ENCODE results near the gene GALNT13. TPM values are rescaled to one million over a fixed set of nuclear protein-coding genes. Genes with fewer than 3 reads are reported as not detected.

Gene GALNT13
- total RNA-seq, 1 experiment from 2014 or later, result 4.0 TPM

DNA sequence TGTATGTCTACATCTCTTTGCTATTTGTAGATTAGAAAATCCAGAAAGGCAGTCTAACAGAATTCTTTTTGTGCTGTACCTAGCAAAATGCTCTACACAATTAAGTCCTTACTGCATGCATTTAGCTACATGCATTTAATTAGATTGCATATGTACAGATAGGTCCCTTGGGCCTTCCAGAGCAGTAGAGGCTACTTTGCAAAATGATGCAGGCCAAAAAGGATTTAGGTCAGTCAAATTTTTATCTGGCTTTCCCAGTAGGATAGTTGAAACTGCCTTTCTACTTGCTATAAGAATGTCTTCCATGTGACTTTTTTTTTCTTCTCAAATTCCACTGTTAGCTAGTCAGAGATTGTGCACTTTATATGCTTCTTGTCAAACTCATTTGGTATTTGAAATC, 19.3 kb downstream of the GALNT13 start:
- no peaks in the 10 kb centered on the region for H3K9me3 ChIP-seq (replicated peaks)

DNA sequence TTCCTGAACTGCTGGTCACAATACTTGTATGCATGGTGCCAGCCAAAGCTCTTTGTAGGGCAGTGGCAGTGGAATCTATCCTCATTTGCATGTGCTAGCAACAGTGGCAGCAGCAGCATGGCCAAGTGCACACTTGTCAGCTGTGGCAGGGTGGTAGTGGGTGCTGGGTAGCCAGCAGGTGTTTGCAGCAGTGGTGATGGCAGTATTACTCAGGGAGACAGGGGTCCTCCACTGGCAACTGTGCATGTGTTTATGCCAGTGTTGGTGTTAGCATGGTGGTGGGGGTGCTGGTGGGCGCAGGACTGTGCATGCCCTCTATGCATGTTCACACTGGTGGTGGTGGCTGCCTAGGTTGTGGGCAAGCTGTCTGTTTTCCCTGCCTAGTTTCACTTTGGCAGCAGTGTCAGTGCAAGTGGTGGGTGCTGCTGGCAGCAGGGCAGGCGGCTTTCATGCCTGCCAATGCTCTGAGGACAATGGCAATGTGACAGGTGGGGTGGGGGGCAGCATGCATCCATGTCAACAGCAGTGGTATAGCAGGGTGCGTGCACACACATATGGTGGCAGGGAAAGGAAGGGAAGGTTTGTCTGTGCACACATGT, 41.2 kb downstream of the GALNT13 start:
- no peak overlapping the region for H3K27ac ChIP-seq
- H3K36me3 ChIP-seq, result no peaks in the 10 kb centered on the region
- H3K27me3 ChIP-seq, result no peaks in the 10 kb centered on the region
- no peak overlapping the region for H3K4me3 ChIP-seq
- H3K4me1 ChIP-seq, result no peaks in the 10 kb centered on the region
- DNase-seq, result no peak
- H3K9me3 ChIP-seq (replicated peaks), result no peaks in the 10 kb centered on the region

More for the DNA sequence above, 19.3 kb downstream of the GALNT13 start:
- no peak overlapping the region for H3K4me3 ChIP-seq
- no peak for DNase-seq
- no peaks in the 10 kb centered on the region for H3K27me3 ChIP-seq
- no peaks in the 10 kb centered on the region for H3K4me1 ChIP-seq
- no peaks in the 10 kb centered on the region for H3K36me3 ChIP-seq
- no peak overlapping the region for H3K27ac ChIP-seq

DNA sequence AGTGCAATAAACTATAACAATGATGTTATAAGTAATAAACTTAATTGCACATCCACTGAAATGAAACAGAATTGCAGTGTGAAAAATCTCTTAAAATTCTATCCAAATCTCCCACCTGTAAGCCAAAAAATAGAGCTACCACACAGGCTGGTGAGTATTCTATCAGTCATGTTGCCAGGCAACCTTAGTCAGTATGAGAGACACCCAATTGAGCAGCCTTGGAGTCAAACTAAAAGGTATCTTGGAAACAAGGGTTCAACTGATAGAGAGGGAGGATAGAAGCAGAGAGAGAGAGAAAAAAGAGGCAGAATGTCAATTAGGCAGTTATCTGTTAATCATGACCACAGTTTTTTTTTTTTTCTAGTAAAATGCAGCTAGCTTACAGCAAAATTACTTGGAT, 45.8 kb downstream of the GALNT13 start:
- no peak overlapping the region for H3K4me3 ChIP-seq
- H3K9me3 ChIP-seq (replicated peaks), result no peaks in the 10 kb centered on the region
- H3K27me3 ChIP-seq, result no peaks in the 10 kb centered on the region
- no peaks in the 10 kb centered on the region for H3K36me3 ChIP-seq
- H3K4me1 ChIP-seq, result no peaks in the 10 kb centered on the region
- DNase-seq, result no peak
- H3K27ac ChIP-seq, result no peak overlapping the region

DNA sequence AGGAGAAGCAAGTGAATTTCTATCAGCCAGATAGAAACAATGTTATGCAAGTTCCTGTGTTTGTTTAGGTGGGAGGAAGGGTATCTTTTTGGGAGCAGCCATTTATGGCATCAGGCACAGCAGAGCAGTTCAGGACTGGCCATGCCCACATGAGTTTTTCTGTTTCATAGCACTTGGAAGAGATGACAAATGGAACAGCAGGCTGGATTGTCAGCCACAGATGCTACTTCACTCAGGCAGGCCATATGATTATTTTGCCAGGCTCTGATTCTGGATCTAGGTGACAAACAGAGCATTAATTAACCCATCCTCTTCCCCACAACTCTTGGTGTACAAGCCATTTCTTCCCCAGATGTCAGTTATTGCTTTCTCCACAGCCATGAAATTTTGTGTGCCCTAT, 63.8 kb downstream of the GALNT13 start:
- Histone ChIP-seq H3K27me3 (no peaks in the 10 kb centered on the region), H3K27ac (no peak overlapping the region), H3K36me3 (no peaks in the 10 kb centered on the region), H3K9me3 (replicated peaks) (no peaks in the 10 kb centered on the region), H3K4me1 (no peaks in the 10 kb centered on the region), H3K4me3 (no peak overlapping the region)
- no peak for DNase-seq

DNA sequence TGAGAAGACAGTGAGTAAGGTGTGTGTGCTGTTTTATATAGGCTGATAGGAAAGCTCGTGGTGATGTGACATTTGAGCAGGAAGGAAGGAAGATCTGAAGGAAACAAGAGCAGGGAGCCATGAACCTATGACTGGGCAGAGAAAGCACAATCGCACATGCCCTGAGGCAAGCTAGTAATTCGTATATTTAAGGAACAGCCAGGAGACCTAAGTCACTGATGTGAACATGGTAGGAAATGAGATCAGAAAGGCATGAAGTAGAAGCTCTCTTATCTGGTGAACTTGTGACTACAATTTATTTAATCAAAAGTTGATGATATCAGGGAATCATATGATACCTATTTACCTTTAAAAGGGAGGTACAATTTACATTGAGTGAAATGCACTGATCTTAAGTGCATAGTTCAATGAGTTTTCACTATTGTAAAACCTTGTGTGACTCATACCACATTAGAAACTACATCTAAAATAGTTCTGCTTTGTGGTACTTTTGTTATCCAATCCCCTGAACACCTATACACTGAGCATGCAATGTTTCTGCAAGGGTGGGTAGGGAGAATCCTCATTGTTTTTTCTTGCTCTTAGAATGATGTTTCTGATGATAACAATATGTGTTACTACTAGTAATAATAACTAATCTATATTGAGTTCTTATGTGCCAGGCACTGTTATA, 67.5 kb downstream of the GALNT13 start:
- H3K36me3 ChIP-seq, result no peaks in the 10 kb centered on the region
- DNase-seq, result peak in 1 of 2 experiments; percentile 4
- no peak overlapping the region for H3K27ac ChIP-seq
- no peaks in the 10 kb centered on the region for H3K9me3 ChIP-seq (replicated peaks)
- no peak overlapping the region for H3K4me3 ChIP-seq
- no peaks in the 10 kb centered on the region for H3K27me3 ChIP-seq
- no peaks in the 10 kb centered on the region for H3K4me1 ChIP-seq

DNA sequence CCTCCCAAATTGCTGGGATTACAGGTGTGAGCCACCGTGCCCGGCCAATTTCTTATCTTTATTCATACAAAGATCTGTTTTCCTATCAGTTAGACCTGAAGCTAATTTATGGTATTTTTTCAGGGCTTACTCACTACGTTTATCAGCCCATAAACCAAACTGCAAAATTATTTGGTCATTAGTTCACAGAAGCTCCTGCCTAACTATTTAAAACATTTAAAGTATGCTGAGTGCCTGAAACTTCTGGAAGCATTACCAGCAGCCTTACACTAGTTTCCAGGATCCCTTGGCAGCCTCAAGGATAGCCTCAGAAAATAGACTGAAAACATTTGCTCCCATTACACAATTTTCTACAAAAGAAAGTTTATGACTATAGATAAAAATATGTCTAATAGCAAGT, 68.8 kb downstream of the GALNT13 start:
- Histone ChIP-seq H3K4me1 (no peaks in the 10 kb centered on the region), H3K36me3 (no peaks in the 10 kb centered on the region), H3K4me3 (no peak overlapping the region), H3K27ac (no peak overlapping the region), H3K9me3 (replicated peaks) (no peaks in the 10 kb centered on the region), H3K27me3 (no peaks in the 10 kb centered on the region)
- no peak for DNase-seq

DNA sequence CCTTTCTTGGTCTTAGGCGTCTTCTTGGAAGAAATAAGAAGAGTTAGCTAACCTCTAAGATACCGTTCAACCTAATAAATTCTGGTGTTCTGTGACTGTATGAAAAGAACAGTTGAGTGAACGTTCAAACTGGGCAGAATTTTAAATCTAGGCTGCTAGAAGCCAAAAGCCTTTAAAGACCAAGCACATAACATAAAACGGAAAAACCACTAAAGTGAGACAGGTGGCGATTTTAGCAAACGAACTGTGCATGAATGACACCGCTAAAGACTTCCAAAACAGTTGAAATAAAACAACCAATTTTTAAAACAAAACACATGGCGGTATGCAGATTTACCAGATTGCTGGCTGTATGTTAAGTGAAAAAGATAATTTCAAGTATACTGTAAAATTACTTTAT, 73.1 kb downstream of the GALNT13 start:
- no peaks in the 10 kb centered on the region for H3K9me3 ChIP-seq (replicated peaks)
- no peaks in the 10 kb centered on the region for H3K4me1 ChIP-seq
- no peak overlapping the region for H3K27ac ChIP-seq
- no peaks in the 10 kb centered on the region for H3K27me3 ChIP-seq
- H3K4me3 ChIP-seq, result no peak overlapping the region
- H3K36me3 ChIP-seq, result no peaks in the 10 kb centered on the region
- no peak for DNase-seq

DNA sequence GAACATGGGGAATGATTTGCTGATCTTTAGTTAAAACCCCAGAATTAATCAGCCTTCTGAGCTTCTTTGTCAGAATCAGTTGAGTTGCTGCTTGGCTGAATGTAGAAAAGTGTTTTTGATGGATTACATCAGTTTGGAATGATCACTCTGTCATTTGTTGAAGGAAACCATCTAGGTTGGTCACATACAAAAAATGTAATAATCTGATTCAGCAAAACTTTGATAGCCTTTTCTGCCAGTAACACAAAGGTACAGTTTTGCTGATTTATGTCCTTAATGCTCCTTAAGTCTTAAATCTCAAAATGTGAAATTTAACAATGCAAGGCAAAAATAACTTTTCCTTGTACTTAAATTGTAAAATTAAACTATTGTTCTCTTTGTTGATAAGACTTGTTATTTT, 74.3 kb downstream of the GALNT13 start:
- H3K4me1 ChIP-seq, result no peaks in the 10 kb centered on the region
- H3K36me3 ChIP-seq, result no peaks in the 10 kb centered on the region
- DNase-seq, result no peak
- no peak overlapping the region for H3K27ac ChIP-seq
- H3K9me3 ChIP-seq (replicated peaks), result no peaks in the 10 kb centered on the region
- no peak overlapping the region for H3K4me3 ChIP-seq
- no peaks in the 10 kb centered on the region for H3K27me3 ChIP-seq

DNA sequence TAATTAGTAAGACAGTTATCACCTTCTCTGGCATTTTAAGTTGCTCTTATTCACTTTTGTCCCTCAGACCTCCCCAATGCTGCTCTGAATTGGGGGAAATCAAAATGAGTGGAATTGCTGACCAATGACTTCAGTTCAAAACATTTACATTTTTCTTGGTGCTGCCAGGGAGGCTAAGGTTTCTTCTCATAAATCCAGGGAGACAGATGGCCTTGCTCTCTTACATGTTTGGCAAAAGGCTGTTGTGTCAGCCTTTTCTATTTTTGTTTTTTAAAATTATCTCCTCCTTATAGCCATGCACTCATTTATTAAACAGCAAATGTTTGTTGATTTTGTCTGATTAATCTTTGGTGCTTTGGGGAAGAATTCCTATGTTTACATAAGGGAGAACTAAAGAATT, 82.0 kb downstream of the GALNT13 start:
- DNase-seq, result no peak
- H3K27me3 ChIP-seq, result no peaks in the 10 kb centered on the region
- no peaks in the 10 kb centered on the region for H3K4me1 ChIP-seq
- H3K9me3 ChIP-seq (replicated peaks), result no peaks in the 10 kb centered on the region
- H3K36me3 ChIP-seq, result no peaks in the 10 kb centered on the region
- no peak overlapping the region for H3K27ac ChIP-seq
- H3K4me3 ChIP-seq, result no peak overlapping the region

DNA sequence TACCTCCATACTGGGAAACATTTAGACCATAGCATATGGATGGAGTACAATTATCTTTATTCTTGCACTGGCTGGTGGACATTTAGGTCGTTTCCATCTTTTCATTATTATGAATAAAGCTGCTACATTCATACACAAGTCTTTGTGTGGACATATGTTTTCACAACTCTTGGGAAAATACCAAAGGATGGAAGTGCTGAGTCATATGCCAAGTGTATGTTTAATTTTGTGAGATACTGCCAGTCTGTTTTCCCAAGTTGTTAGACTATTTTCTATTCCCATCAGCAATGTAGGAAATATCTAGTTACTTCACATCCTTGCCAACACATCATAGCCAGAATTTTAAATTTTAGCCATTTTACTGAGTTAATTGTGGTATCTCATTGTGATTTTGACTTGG, 91.5 kb downstream of the GALNT13 start:
- no peak for DNase-seq
- no peaks in the 10 kb centered on the region for H3K27me3 ChIP-seq
- no peaks in the 10 kb centered on the region for H3K36me3 ChIP-seq
- H3K4me3 ChIP-seq, result no peak overlapping the region
- H3K9me3 ChIP-seq (replicated peaks), result no peaks in the 10 kb centered on the region
- H3K27ac ChIP-seq, result no peak overlapping the region
- no peaks in the 10 kb centered on the region for H3K4me1 ChIP-seq

DNA sequence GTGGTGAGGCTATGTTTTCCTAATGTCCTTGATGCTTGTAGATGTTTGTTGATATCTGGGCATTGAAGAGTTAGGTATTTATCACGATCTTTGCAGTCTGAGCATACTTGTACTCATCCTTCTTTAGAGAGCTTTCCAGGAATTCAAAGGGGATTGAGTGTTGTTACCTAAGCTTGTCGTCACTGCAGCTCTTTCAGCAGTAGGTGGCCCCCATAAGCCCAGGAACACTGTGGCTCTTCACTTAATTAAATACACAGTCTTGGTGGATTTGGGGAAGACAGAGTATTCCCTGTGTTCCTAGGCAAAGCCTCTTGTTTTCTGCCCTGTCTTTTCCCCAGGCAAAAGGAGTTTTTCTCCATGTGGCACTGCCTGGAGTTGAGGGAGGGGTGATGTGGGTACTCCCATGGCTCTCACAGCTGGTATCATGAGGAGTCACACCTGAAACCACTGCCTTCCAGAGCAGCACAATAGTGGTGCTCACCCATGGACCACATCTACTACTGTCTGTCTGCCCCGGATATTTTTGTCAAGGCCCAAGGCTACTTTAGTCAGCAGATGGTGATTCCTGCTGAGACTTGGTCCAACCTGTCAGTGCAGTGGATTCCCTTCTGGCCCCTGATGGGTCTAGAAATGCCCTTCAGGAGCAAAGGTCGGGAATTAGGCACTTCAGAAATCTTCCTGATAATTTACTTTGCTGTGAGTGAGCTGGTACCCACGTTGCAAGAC, 95.7 kb downstream of the GALNT13 start:
- no peak for DNase-seq
- Histone ChIP-seq H3K27ac (no peak overlapping the region), H3K4me1 (no peaks in the 10 kb centered on the region), H3K9me3 (replicated peaks) (no peaks in the 10 kb centered on the region), H3K36me3 (no peaks in the 10 kb centered on the region), H3K4me3 (no peak overlapping the region), H3K27me3 (no peaks in the 10 kb centered on the region)

DNA sequence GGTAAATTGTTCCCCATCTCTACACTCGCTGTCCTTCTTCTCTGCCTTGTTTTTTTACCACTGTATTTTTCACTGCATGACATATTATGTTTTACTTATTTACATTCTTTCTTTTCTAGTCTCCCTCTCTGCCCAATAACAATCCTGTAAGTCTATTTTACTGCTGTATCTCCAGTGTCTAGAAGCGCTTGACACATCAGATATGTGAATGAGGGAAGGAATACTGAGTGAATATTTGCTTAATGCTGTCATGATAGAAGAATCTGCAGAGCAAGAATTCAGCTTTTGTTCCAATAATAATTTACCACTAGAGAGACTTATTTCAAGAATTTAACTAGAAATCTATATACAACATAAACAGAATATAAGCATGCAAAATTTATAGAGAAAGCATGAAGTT, 99.5 kb downstream of the GALNT13 start:
- H3K27me3 ChIP-seq, result no peaks in the 10 kb centered on the region
- H3K4me1 ChIP-seq, result no peaks in the 10 kb centered on the region
- no peak overlapping the region for H3K4me3 ChIP-seq
- no peak overlapping the region for H3K27ac ChIP-seq
- no peak for DNase-seq
- H3K36me3 ChIP-seq, result no peaks in the 10 kb centered on the region
- no peaks in the 10 kb centered on the region for H3K9me3 ChIP-seq (replicated peaks)

DNA sequence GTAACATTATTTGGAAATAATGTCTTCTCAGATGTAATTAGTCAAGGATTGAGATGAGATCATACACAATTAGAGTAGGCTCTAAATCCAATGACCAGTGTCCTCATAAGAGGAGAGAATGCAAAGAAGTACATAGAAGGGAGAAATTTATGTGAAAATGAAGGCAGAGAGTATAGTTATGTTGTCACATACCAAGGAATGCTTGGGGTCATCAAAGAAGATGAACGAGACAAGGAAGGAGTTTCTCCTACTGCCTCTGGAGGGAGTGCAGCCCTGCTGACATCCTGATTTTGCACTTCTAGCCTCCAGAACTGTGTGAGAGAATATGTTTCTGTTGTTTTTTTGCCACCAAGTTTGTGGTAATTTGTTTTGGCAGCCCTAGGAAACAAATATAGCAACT, 100.1 kb downstream of the GALNT13 start:
- no peaks in the 10 kb centered on the region for H3K36me3 ChIP-seq
- H3K4me3 ChIP-seq, result no peak overlapping the region
- no peaks in the 10 kb centered on the region for H3K4me1 ChIP-seq
- H3K27ac ChIP-seq, result no peak overlapping the region
- DNase-seq, result no peak
- H3K27me3 ChIP-seq, result no peaks in the 10 kb centered on the region
- no peaks in the 10 kb centered on the region for H3K9me3 ChIP-seq (replicated peaks)

DNA sequence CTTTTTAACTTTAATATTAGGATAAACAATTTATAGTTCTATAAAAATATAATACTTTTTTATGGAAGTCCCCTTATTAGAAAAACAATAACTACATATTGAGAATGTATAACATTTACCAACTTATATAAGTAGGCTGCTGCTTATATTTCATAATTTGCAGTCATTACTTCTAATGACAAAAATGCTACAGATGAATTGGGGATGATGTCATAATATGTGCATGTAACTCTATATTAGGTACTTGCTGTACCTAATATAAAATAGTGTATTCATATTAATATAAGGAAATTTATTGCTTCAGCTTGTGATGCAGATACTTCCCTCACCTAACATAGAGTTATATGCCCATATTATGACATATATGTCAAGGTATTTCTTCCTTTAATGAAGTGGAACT, 100.7 kb downstream of the GALNT13 start:
- no peak overlapping the region for H3K4me3 ChIP-seq
- no peaks in the 10 kb centered on the region for H3K27me3 ChIP-seq

DNA sequence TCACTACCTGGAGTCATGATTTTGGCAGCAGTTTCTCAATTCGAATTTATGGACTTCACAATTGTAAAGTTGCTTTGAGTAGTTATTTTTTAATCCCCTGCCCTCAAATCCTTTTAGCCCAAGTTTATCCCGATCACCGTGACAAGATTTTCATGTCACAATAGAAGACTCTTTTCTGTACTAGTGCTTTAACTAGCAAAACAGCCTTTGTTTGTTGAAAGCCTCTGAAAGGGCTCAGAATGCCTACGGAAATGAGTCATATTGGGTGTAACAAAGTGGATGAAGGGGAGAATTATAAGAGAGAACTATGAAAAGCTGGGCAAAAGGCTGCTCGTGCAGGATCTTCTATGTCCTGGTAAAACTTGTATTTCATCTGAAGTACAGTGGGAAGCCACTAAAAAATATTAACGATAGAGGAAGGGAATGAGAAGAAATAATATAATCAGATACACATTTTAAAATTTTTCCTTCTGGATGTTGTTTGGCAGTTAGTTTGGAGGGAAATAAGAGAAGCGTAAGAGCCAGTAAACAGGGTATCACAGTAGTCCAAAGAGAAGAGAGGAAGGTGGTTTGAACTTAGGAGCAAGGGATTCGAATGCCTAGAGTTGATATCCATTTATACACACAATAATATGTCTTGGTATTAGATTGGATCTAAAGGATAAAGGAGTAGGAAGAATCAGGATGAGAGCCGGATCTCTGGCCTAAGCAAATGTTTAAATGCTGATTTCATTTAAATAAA, 114.9 kb downstream of the GALNT13 start:
- no peaks in the 10 kb centered on the region for H3K27me3 ChIP-seq
- peak overlapping the region; percentile 15; the same call in 1 of the 2 replicates for H3K27ac ChIP-seq
- peak; percentile 2 to 44 for DNase-seq
- H3K36me3 ChIP-seq, result no peaks in the 10 kb centered on the region
- H3K4me3 ChIP-seq, result no peak overlapping the region
- H3K4me1 ChIP-seq, result peaks cover 8% of the 10 kb centered on the region; the same call in 1 of the 2 replicates
- H3K9me3 ChIP-seq (replicated peaks), result no peaks in the 10 kb centered on the region

More for the DNA sequence above, 100.7 kb downstream of the GALNT13 start:
- Histone ChIP-seq H3K4me1 (no peaks in the 10 kb centered on the region), H3K27ac (no peak overlapping the region), H3K9me3 (replicated peaks) (no peaks in the 10 kb centered on the region), H3K36me3 (no peaks in the 10 kb centered on the region)
- no peak for DNase-seq
